IMR-90 (cell line): ENCODE data around the gene USP10. TPM values are rescaled to one million over a fixed set of nuclear protein-coding genes. Genes with fewer than 3 reads are reported as not detected.

Experiments
- ATAC-seq: fragments of 200-7000 bp; cut with Tn5 transposase; 2 replicates; pipeline ENCODE4 v1.9.1; 2020; ENCODE audit warnings: low read depth, mild to moderate bottlenecking, moderate library complexity
- BruUV-seq: library from RNA; stranded (reverse); fragments of 400-500 nt; replicated peaks from 2 replicates; lab custom pipeline; 2021; lab: Mats Ljungman, UMichigan
- CTCF ChIA-PET: fragments of 300-600 bp; formaldehyde crosslinking; extraction: SDS; loops from one replicate; lab custom pipeline; 2021; ENCODE audit warnings: antibody characterized with exemption; lab: Yijun Ruan, JAX
- POLR2A ChIA-PET: fragments of 300-600 bp; sonication (Branson Sonifier 250); formaldehyde crosslinking; loops from one replicate; lab custom pipeline; 2022; ENCODE audit warnings: antibody characterized with exemption; ENCODE audit not compliant: unreplicated experiment; lab: Charles Lee
- DNase-seq: peaks from one replicate; pipeline ENCODE4 v3.0.0; 2013
- H2AFZ ChIP-seq: replicated peaks from 2 replicates; pipeline ENCODE3; 2013; ENCODE audit warnings: low read length, mild to moderate bottlenecking; ENCODE audit not compliant: poor library complexity
- H2AK5ac ChIP-seq: 2 replicates; pipeline ENCODE4 v1.6.1; 2013; ENCODE audit warnings: low read depth, low read length, inconsistent platforms
- H2AK9ac ChIP-seq: replicated peaks from 2 replicates; pipeline ENCODE3; 2013; ENCODE audit warnings: mild to moderate bottlenecking, low read depth, low read length, moderate library complexity; ENCODE audit not compliant: poor library complexity
- H2BK120ac ChIP-seq: 2 replicates; pipeline ENCODE4 v1.6.1; 2013; ENCODE audit warnings: low read depth, low read length, inconsistent platforms
- H2BK15ac ChIP-seq: 3 replicates; pipeline ENCODE4 v1.6.1; 2013; ENCODE audit warnings: low read depth, low read length, inconsistent platforms
- H2BK20ac ChIP-seq: 2 replicates; pipeline ENCODE4 v1.6.1; 2013; ENCODE audit warnings: low read depth, mild to moderate bottlenecking, inconsistent platforms, low read length, moderate library complexity
- H2BK5ac ChIP-seq: 2 replicates; pipeline ENCODE4 v1.6.1; 2013; ENCODE audit warnings: mild to moderate bottlenecking, low read depth, low read length, inconsistent platforms; ENCODE audit not compliant: poor library complexity, severe bottlenecking
- H3K14ac ChIP-seq: replicated peaks from 2 replicates; pipeline ENCODE4 v1.6.1; 2013; ENCODE audit warnings: low read depth, low read length, inconsistent platforms
- H3K18ac ChIP-seq: 2 replicates; pipeline ENCODE4 v1.6.1; 2013; ENCODE audit warnings: low read depth, low read length, control low read depth
- H3K23ac ChIP-seq: 2 replicates; pipeline ENCODE4 v1.6.1; 2013; ENCODE audit warnings: low read depth, low read length, inconsistent platforms
- H3K27ac ChIP-seq: 2 replicates; pipeline ENCODE4 v1.5.1; 2013; ENCODE audit warnings: mild to moderate bottlenecking, control low read depth, low read length; ENCODE audit not compliant: insufficient read depth
- H3K27me3 ChIP-seq: 2 replicates; pipeline ENCODE4 v1.6.1; 2013; ENCODE audit warnings: low read length; ENCODE audit not compliant: control insufficient read depth, insufficient read depth
- H3K36me3 ChIP-seq: 2 replicates; pipeline ENCODE4 v1.6.1; 2013; ENCODE audit warnings: low read length, mixed read lengths; ENCODE audit not compliant: control insufficient read depth, insufficient read depth
- H3K4ac ChIP-seq: 2 replicates; pipeline ENCODE4 v1.6.1; 2013; ENCODE audit warnings: low read depth, low read length, inconsistent platforms
- H3K4me1 ChIP-seq: 2 replicates; pipeline ENCODE4 v1.6.1; 2013; ENCODE audit warnings: low read length, mixed read lengths; ENCODE audit not compliant: control insufficient read depth, insufficient read depth
- H3K4me2 ChIP-seq: 2 replicates; pipeline ENCODE4 v1.6.1; 2013; ENCODE audit warnings: low read depth, mild to moderate bottlenecking, control low read depth, low read length, moderate library complexity
- H3K4me3 ChIP-seq: 2 replicates; pipeline ENCODE4 v1.5.1; 2013; ENCODE audit warnings: low read depth, mild to moderate bottlenecking, control low read depth, low read length, moderate library complexity; ENCODE audit not compliant: insufficient read depth
- H3K56ac ChIP-seq: 2 replicates; pipeline ENCODE4 v1.6.1; 2013; ENCODE audit warnings: low read length, inconsistent platforms; ENCODE audit not compliant: insufficient read depth; ENCODE audit errors: extremely low read depth
- H3K79me1 ChIP-seq, 2 experiments: 2 replicates each; pipeline ENCODE4 v1.6.1; 2013; ENCODE audit warnings: low read length in 2 of 2, inconsistent platforms in 1 of 2, low read depth in 1 of 2
- H3K9ac ChIP-seq: 2 replicates; pipeline ENCODE4 v1.6.1; 2013; ENCODE audit warnings: low read depth, low read length, control low read depth
- H3K9me1 ChIP-seq: 2 replicates; pipeline ENCODE4 v1.6.1; 2013; ENCODE audit warnings: low read length, inconsistent platforms; ENCODE audit not compliant: insufficient read depth
- H3K9me3 ChIP-seq: 2 replicates; pipeline ENCODE4 v1.6.1; 2013; ENCODE audit warnings: low read length; ENCODE audit not compliant: control insufficient read depth, insufficient read depth
- H4K20me1 ChIP-seq: 2 replicates; pipeline ENCODE4 v1.6.1; 2013; ENCODE audit warnings: low read length, inconsistent platforms; ENCODE audit not compliant: insufficient read depth
- H4K5ac ChIP-seq: 2 replicates; pipeline ENCODE4 v1.6.1; 2013; ENCODE audit warnings: mild to moderate bottlenecking, low read depth, low read length, control low read depth
- H4K8ac ChIP-seq, 2 experiments: 2 replicates each; pipeline ENCODE4 v1.6.1; 2013; ENCODE audit warnings: low read depth in 2 of 2, low read length in 2 of 2, control low read depth in 1 of 2, inconsistent platforms in 1 of 2
- H4K91ac ChIP-seq: 2 replicates; pipeline ENCODE4 v1.6.1; 2013; ENCODE audit warnings: low read depth, low read length, inconsistent platforms; ENCODE audit not compliant: insufficient read depth
- CEBPB ChIP-seq: IDR thresholded peaks from 2 replicates; pipeline ENCODE4 v1.6.1; 2012; ENCODE audit warnings: low read depth, low read length, improper control_type of control experiment
- CTCF ChIP-seq: conservative IDR thresholded peaks from 2 replicates; pipeline ENCODE4 v1.5.1; 2012; ENCODE audit warnings: mild to moderate bottlenecking, low read depth, low read length, improper control_type of control experiment
- FOS ChIP-seq: fragments of 150-350 bp; IDR thresholded peaks from 2 replicates; pipeline ENCODE4 v1.6.1; 2016; ENCODE audit warnings: low read depth, low read length
- MXI1 ChIP-seq: IDR thresholded peaks from 2 replicates; pipeline ENCODE4 v1.6.1; 2012; ENCODE audit warnings: low read depth, mild to moderate bottlenecking, low read length, moderate library complexity, borderline replicate concordance
- RFX5 ChIP-seq: IDR thresholded peaks from 2 replicates; pipeline ENCODE4 v1.8.0; 2012; ENCODE audit warnings: low read depth, mild to moderate bottlenecking, low read length, moderate library complexity
- WGBS, 2 experiments: methylation state at CpG; one replicate each; pipeline versions ENCODE4 v1.1.5 to v1.1.7; 2013; ENCODE audit warnings: missing lambda C conversion rate in 2 of 2; ENCODE audit not compliant: insufficient read length in 1 of 2; ENCODE audit errors: extremely low coverage in 2 of 2; 5-methylcytosine and 5-hydroxymethylcytosine counted together
- dilution Hi-C: fragments of 300-500 bp; cut with HindIII; formaldehyde crosslinking; loops from one replicate; pipeline ENCODE4 v1.14.3; 2018; ENCODE audit warnings: low sequenced_read_pairs; ENCODE audit not compliant: unreplicated experiment
- in situ Hi-C: fragments of 300-500 bp; cut with MboI; formaldehyde crosslinking; loops from 3 replicates; pipeline ENCODE4 v1.14.3; 2019; ENCODE audit warnings: low sequenced_read_pairs, inconsistent platforms, mixed read lengths
- intact Hi-C: fragments of 100-400 bp; cut with micrococcal nuclease; formaldehyde crosslinking; loops from 2 replicates; pipeline ENCODE4 v1.10.0; 2022
- polyA plus RNA-seq, 3 experiments: library from polyadenylated mRNA; depleted of rRNA; stranded (reverse); fragments of >200 nt; gene quantifications; 2 replicates each; pipeline ENCODE4 v1.2.3, GENCODE V29; 2012; ENCODE audit warnings: low replicate concordance in 1 of 3
- total RNA-seq: library from RNA; depleted of rRNA; stranded (reverse); fragments of >200 nt; gene quantifications from 2 replicates; pipeline ENCODE4 v1.2.3, GENCODE V29; 2012

USP10 gene
- total and polyA plus RNA-seq, 2 of the 4 experiments (the other 2 are of a cell fraction): 54.3 to 79.0 TPM

GRCh38 chr16:84794626-84795025 is 94.8 kb downstream of the USP10 start:
- peak; percentile 19 for DNase-seq
- POLR2A ChIA-PET: no interaction called here
- H3K27ac ChIP-seq: peak overlapping the region; percentile 63

More at GRCh38 chr16:84794626-84795025, 94.8 kb downstream of the USP10 start:
- dilution Hi-C loops: no loop called here
- Histone ChIP-seq H3K9me1 (peaks cover 14% of the 10 kb centered on the region), H3K9ac (peak overlapping the region; percentile 17; the same call in 1 of the 2 replicates), H3K4me2 (no peak overlapping the region), H4K8ac (peak overlapping the region; percentile 5 to 66; a peak in 3 of 4 replicates), H2AFZ (no peak overlapping the region), H3K27me3 (no peaks in the 10 kb centered on the region), H3K18ac (peak overlapping the region; percentile 12; the same call in 1 of the 2 replicates), H4K5ac (peak overlapping the region; percentile 47; the same call in 1 of the 2 replicates), H3K14ac (peak overlapping the region; percentile 20; the same call in 1 of the 2 replicates), H2AK5ac (peak overlapping the region; percentile 77), H3K4me3 (no peak overlapping the region), H3K4ac (peak overlapping the region; percentile 38), H2BK15ac (peak overlapping the region; percentile 50; the same call in 2 of the 3 replicates), H2BK5ac (peak overlapping the region; percentile 28), H3K23ac (no peak overlapping the region), H3K79me1 (no peaks in the 10 kb centered on the region), H2BK120ac (peak overlapping the region; percentile 25), H3K36me3 (no peaks in the 10 kb centered on the region), H4K91ac (peak overlapping the region; percentile 72), H2BK20ac (0 out of 2 replicates have a peak overlapping the region, but pooled peaks have one; percentile 9), H3K9me3 (no peaks in the 10 kb centered on the region), H3K4me1 (peaks cover 12% of the 10 kb centered on the region), H2AK9ac (no peak overlapping the region), H4K20me1 (no peaks in the 10 kb centered on the region), H3K56ac (no peak overlapping the region)
- no peak for TF ChIP-seq CTCF
- no peak for TF ChIP-seq MXI1
- TF ChIP-seq CEBPB: no peak
- no peak for TF ChIP-seq RFX5
- no peak for TF ChIP-seq FOS
- in situ Hi-C loops: no loop called here
- CTCF ChIA-PET: no interaction called here
- ATAC-seq: no peak
- intact Hi-C loops: no loop called here
- no TSS peak for BruUV-seq
- 84% methylated on average over 9 of the region's 19 CpGs; no CpG with 5 or more reads in 1 of the 2 experiments for WGBS, 2 experiments
